Neural cell (in vitro differentiated cells): ENCODE data around the gene TFCP2L1. TPM values are rescaled to one million over a fixed set of nuclear protein-coding genes. Genes with fewer than 3 reads are reported as not detected.

Source experiments
- H2AFZ ChIP-seq: fragments of 200-600, 300-800 bp; sonication (generic), shearing (Covaris generic); 2 replicates; pipeline ENCODE4 v1.6.0; 2014; ENCODE audit warnings: low read depth, mild to moderate bottlenecking, antibody characterized with exemption, low read length, moderate library complexity
- H3F3A ChIP-seq: fragments of 200-600 bp; shearing (Covaris generic); 2 replicates; pipeline ENCODE4 v1.6.1; 2016; ENCODE audit warnings: mild to moderate bottlenecking, moderate library complexity, mixed read lengths, antibody characterized with exemption, low read length; ENCODE audit not compliant: insufficient read depth, poor library complexity, severe bottlenecking
- H3K27ac ChIP-seq: fragments of 200-600, 300-800 bp; sonication (generic), shearing (Covaris generic); 2 replicates; pipeline ENCODE4 v1.5.1; 2014; ENCODE audit warnings: mild to moderate bottlenecking, low read length, moderate library complexity
- H3K27me3 ChIP-seq: fragments of 300-800, 200-600 bp; sonication (generic), shearing (Covaris generic); 2 replicates; pipeline ENCODE4 v1.6.0; 2014; ENCODE audit warnings: mild to moderate bottlenecking, low read depth, low read length, moderate library complexity; ENCODE audit not compliant: insufficient read depth
- H3K36me3 ChIP-seq: fragments of 300-800, 200-600 bp; sonication (generic), shearing (Covaris generic); 2 replicates; pipeline ENCODE4 v1.5.1; 2014; ENCODE audit warnings: mild to moderate bottlenecking, antibody characterized with exemption, low read length, moderate library complexity; ENCODE audit not compliant: insufficient read depth
- H3K4me2 ChIP-seq: fragments of 300-800, 200-600 bp; sonication (generic), shearing (Covaris generic); 2 replicates; pipeline ENCODE4 v1.6.0; 2014; ENCODE audit warnings: mild to moderate bottlenecking, low read length
- H3K4me3 ChIP-seq: fragments of 300-800, 200-600 bp; sonication (generic), shearing (Covaris generic); 2 replicates; pipeline ENCODE4 v1.5.1; 2014; ENCODE audit warnings: mild to moderate bottlenecking, low read length, moderate library complexity
- H3K79me2 ChIP-seq: fragments of 200-600 bp; shearing (Covaris generic); replicated peaks from 2 replicates; pipeline ENCODE4 v1.6.0; 2014; ENCODE audit warnings: mild to moderate bottlenecking, low read length, moderate library complexity; ENCODE audit not compliant: insufficient read depth
- H3K9ac ChIP-seq: fragments of 300-800, 200-600 bp; sonication (generic), shearing (Covaris generic); 2 replicates; pipeline ENCODE4 v1.6.1; 2016; ENCODE audit warnings: mild to moderate bottlenecking, low read length, mixed read lengths
- H3K9me2 ChIP-seq: fragments of 200-600 bp; shearing (Covaris generic); 2 replicates; pipeline ENCODE4 v1.6.1; 2016; ENCODE audit warnings: mild to moderate bottlenecking, low read length, mixed read lengths; ENCODE audit not compliant: insufficient read depth
- H3K9me3 ChIP-seq: fragments of 200-600, 300-800 bp; sonication (generic), shearing (Covaris generic); 2 replicates; pipeline ENCODE4 v1.6.1; 2016; ENCODE audit warnings: mild to moderate bottlenecking, mixed run types, low read length, moderate library complexity, mixed read lengths
- H4K20me1 ChIP-seq: fragments of 200-600 bp; shearing (Covaris generic); 2 replicates; pipeline ENCODE4 v1.6.1; 2016; ENCODE audit warnings: mild to moderate bottlenecking, mixed run types; ENCODE audit not compliant: insufficient read depth
- CTCF ChIP-seq: fragments of 450-650 bp; IDR thresholded peaks from 2 replicates; pipeline ENCODE4 v1.5.1; 2014; ENCODE audit warnings: antibody characterized with exemption, mild to moderate bottlenecking, moderate library complexity; ENCODE audit not compliant: poor library complexity, severe bottlenecking
- EP300 ChIP-seq: fragments of 450-650 bp; conservative IDR thresholded peaks from 2 replicates; pipeline ENCODE4 v1.6.1; 2014; ENCODE audit warnings: antibody characterized with exemption, mild to moderate bottlenecking, moderate library complexity; ENCODE audit not compliant: poor library complexity, severe bottlenecking
- EZH2 ChIP-seq: fragments of 200-600, 300-800 bp; shearing (Covaris generic), sonication (generic); IDR thresholded peaks from 2 replicates; pipeline ENCODE4 v1.6.1; 2014; ENCODE audit warnings: antibody characterized with exemption, low read length, borderline replicate concordance, mild to moderate bottlenecking; ENCODE audit not compliant: insufficient read depth, poor library complexity, severe bottlenecking
- MXI1 ChIP-seq: fragments of 450-650 bp; conservative IDR thresholded peaks from 2 replicates; pipeline ENCODE4 v1.6.1; 2014; ENCODE audit warnings: antibody characterized with exemption, mild to moderate bottlenecking; ENCODE audit not compliant: poor library complexity, severe bottlenecking
- POLR2AphosphoS5 ChIP-seq: IDR thresholded peaks from 2 replicates; pipeline ENCODE4 v1.6.1; 2012
- RAD21 ChIP-seq: fragments of 450-650 bp; conservative IDR thresholded peaks from 2 replicates; pipeline ENCODE4 v1.6.1; 2014; ENCODE audit warnings: antibody characterized with exemption, mild to moderate bottlenecking, moderate library complexity
- TAF1 ChIP-seq: IDR thresholded peaks from 2 replicates; pipeline ENCODE4 v1.6.1; 2012; ENCODE audit warnings: low read depth
- polyA plus RNA-seq: library from polyadenylated mRNA; depleted of rRNA; stranded (reverse); fragments of >200 nt; gene quantifications from 2 replicates; pipeline ENCODE4 v1.2.3, GENCODE V29; 2014

The TFCP2L1 gene
- polyA plus RNA-seq, 1 donor from 2014 or later, result 0.04 TPM

GRCh38 chr2:121279476-121280220 is 5.4 kb downstream of the TFCP2L1 start:
- Histone ChIP-seq H3K9me3 (no peaks in the 10 kb centered on the region), H3K27me3 (peaks cover 26% of the 10 kb centered on the region), H3K4me2 (no peak overlapping the region), H3K79me2 (no peaks in the 10 kb centered on the region), H3F3A (no peaks in the 10 kb centered on the region), H3K36me3 (no peaks in the 10 kb centered on the region), H2AFZ (no peak overlapping the region), H3K9me2 (no peaks in the 10 kb centered on the region), H3K9ac (no peak overlapping the region), H4K20me1 (no peaks in the 10 kb centered on the region), H3K27ac (no peak overlapping the region), H3K4me3 (no peak overlapping the region)
- TF ChIP-seq EP300, result no peak
- TF ChIP-seq POLR2AphosphoS5, result no peak
- TF ChIP-seq RAD21, result no peak
- TF ChIP-seq CTCF, result no peak
- no peak for TF ChIP-seq TAF1

GRCh38 chr2:121276341-121276740 is 8.7 kb downstream of the TFCP2L1 start:
- Histone ChIP-seq H3K79me2 (no peaks in the 10 kb centered on the region), H3K4me2 (no peak overlapping the region), H2AFZ (no peak overlapping the region), H3K9ac (no peak overlapping the region), H3K4me3 (no peak overlapping the region), H3F3A (no peaks in the 10 kb centered on the region), H3K27me3 (no peaks in the 10 kb centered on the region), H3K9me2 (no peaks in the 10 kb centered on the region), H4K20me1 (no peaks in the 10 kb centered on the region), H3K27ac (no peak overlapping the region), H3K9me3 (no peaks in the 10 kb centered on the region), H3K36me3 (no peaks in the 10 kb centered on the region)
- TF ChIP-seq MXI1, result no peak
- TF ChIP-seq EZH2, result no peak

- Histone ChIP-seq H3K79me2 (no peaks in the 10 kb centered on the region), H3K9me2 (no peaks in the 10 kb centered on the region), H3K36me3 (no peaks in the 10 kb centered on the region), H3K27ac (no peak overlapping the region), H3K9ac (no peak overlapping the region), H4K20me1 (no peaks in the 10 kb centered on the region), H2AFZ (no peak overlapping the region), H3K9me3 (no peaks in the 10 kb centered on the region), H3F3A (no peaks in the 10 kb centered on the region), H3K27me3 (no peaks in the 10 kb centered on the region), H3K4me2 (no peak overlapping the region), H3K4me3 (no peak overlapping the region)
- no peak for TF ChIP-seq CTCF
Observed at GRCh38 chr2:121273116-121273515, 11.9 kb downstream of the TFCP2L1 start.
